ENCODE data around the gene CMYA5. TPM values are rescaled to one million over a fixed set of nuclear protein-coding genes. Genes with fewer than 3 reads are reported as not detected.
"Not testable (repeated sequence)": the region's sequence is repeated elsewhere in the genome, so short reads cannot be mapped to it uniquely, and the experiment has no call there.

Gene CMYA5
- total and polyA plus RNA-seq, 4 donors = 0.29 to 12.3 (median 0.72) TPM

GRCh38 chr5:79703381-79703645 lies 13.7 kb downstream of the CMYA5 start:
- Histone ChIP-seq H3K27me3 (ENCODE audit: control insufficient read depth in 3 of 3, insufficient read depth in 3 of 3, low read length in 2 of 3) (no peaks in the 10 kb centered on the region), H3K4me3 (no peak overlapping the region), H3K9ac (ENCODE audit: insufficient read depth in 1 of 2, low read length in 2 of 2) (no peak overlapping the region), H3K36me3 (ENCODE audit: control insufficient read depth in 4 of 4, insufficient read depth in 4 of 4, low read length in 4 of 4) (no peaks in the 10 kb centered on the region), H3K27ac (ENCODE audit: low read depth in 1 of 2, low read length in 1 of 2) (peak overlapping the region in 1 of 2 donors; percentile 83), H3K9me3 (ENCODE audit: control insufficient read depth in 4 of 4, insufficient read depth in 3 of 4, low read length in 3 of 4) (no peaks in the 10 kb centered on the region), H3K4me1 (ENCODE audit: control insufficient read depth in 5 of 5, insufficient read depth in 5 of 5, low read length in 5 of 5) (peaks cover 0 to 16% (median 0%) of the 10 kb centered on the region in 5 donors)
- ATAC-seq (ENCODE audit: insufficient read depth, low FRiP score) = no peak
- no peak for TF ChIP-seq CTCF (IDR thresholded peaks at IDR 0.05; ENCODE audit: control extremely low read depth, extremely low read depth)
- no peak for DNase-seq
- WGBS, 2 donors = 56 to 82% methylated on average over 1 of the region's 1 CpG

- Histone ChIP-seq H3K4me3 (no peak overlapping the region), H3K36me3 (ENCODE audit: control insufficient read depth in 4 of 4, insufficient read depth in 4 of 4, low read length in 4 of 4) (no peaks in the 10 kb centered on the region), H3K9me3 (ENCODE audit: control insufficient read depth in 4 of 4, insufficient read depth in 3 of 4, low read length in 3 of 4) (no peaks in the 10 kb centered on the region), H3K27me3 (ENCODE audit: control insufficient read depth in 3 of 3, insufficient read depth in 3 of 3, low read length in 2 of 3) (no peaks in the 10 kb centered on the region), H3K27ac (ENCODE audit: low read depth in 1 of 2, low read length in 1 of 2) (peak overlapping the region in 1 of 2 donors; percentile 83), H3K4me1 (ENCODE audit: control insufficient read depth in 5 of 5, insufficient read depth in 5 of 5, low read length in 5 of 5) (peaks cover 0 to 11% (median 0%) of the 10 kb centered on the region in 5 donors), H3K9ac (ENCODE audit: insufficient read depth in 1 of 2, low read length in 2 of 2) (no peak overlapping the region)
- DNase-seq = no peak
- no peak for ATAC-seq (ENCODE audit: insufficient read depth, low FRiP score)
- TF ChIP-seq CTCF (IDR thresholded peaks at IDR 0.05; ENCODE audit: control extremely low read depth, extremely low read depth) = no peak
Measured at GRCh38 chr5:79704553-79704952, 14.9 kb downstream of the CMYA5 start.

- peaks cover 0 to 11% (median 0%) of the 10 kb centered on the region in 5 donors for H3K4me1 ChIP-seq (ENCODE audit: control insufficient read depth in 5 of 5, insufficient read depth in 5 of 5, low read length in 5 of 5)
- WGBS, 2 donors = 78 to 89% methylated on average over 3 of the region's 3 CpGs
Measured at GRCh38 chr5:79705632-79706031, 16.0 kb downstream of the CMYA5 start.

GRCh38 chr5:79706317-79706716 lies 16.7 kb downstream of the CMYA5 start:
- not testable (repeated sequence) for H3K9ac ChIP-seq (ENCODE audit: insufficient read depth in 1 of 2, low read length in 2 of 2); H3K27ac ChIP-seq (ENCODE audit: low read depth in 1 of 2, low read length in 1 of 2); DNase-seq; H3K9me3 ChIP-seq (ENCODE audit: control insufficient read depth in 4 of 4, insufficient read depth in 3 of 4, low read length in 3 of 4); H3K4me3 ChIP-seq; H3K36me3 ChIP-seq (ENCODE audit: control insufficient read depth in 4 of 4, insufficient read depth in 4 of 4, low read length in 4 of 4); H3K27me3 ChIP-seq (ENCODE audit: control insufficient read depth in 3 of 3, insufficient read depth in 3 of 3, low read length in 2 of 3); ATAC-seq (ENCODE audit: insufficient read depth, low FRiP score)
- 83 to 89% methylated on average over 8 of the region's 8 CpGs for WGBS, 2 donors
- peaks cover 0 to 11% (median 0%) of the 10 kb centered on the region in 5 donors for H3K4me1 ChIP-seq (ENCODE audit: control insufficient read depth in 5 of 5, insufficient read depth in 5 of 5, low read length in 5 of 5)

More at GRCh38 chr5:79705632-79706031, 16.0 kb downstream of the CMYA5 start:
- no peak for TF ChIP-seq CTCF (IDR thresholded peaks at IDR 0.05; ENCODE audit: control extremely low read depth, extremely low read depth)
- Histone ChIP-seq H3K36me3 (ENCODE audit: control insufficient read depth in 4 of 4, insufficient read depth in 4 of 4, low read length in 4 of 4) (no peaks in the 10 kb centered on the region), H3K4me3 (no peak overlapping the region), H3K27ac (ENCODE audit: low read depth in 1 of 2, low read length in 1 of 2) (peak overlapping the region in 1 of 2 donors; percentile 17), H3K27me3 (ENCODE audit: control insufficient read depth in 3 of 3, insufficient read depth in 3 of 3, low read length in 2 of 3) (no peaks in the 10 kb centered on the region), H3K9ac (ENCODE audit: insufficient read depth in 1 of 2, low read length in 2 of 2) (no peak overlapping the region), H3K9me3 (ENCODE audit: control insufficient read depth in 4 of 4, insufficient read depth in 3 of 4, low read length in 3 of 4) (no peaks in the 10 kb centered on the region)
- ATAC-seq (ENCODE audit: insufficient read depth, low FRiP score) (no peak), DNase-seq (peak in 1 of 3 donors; percentile 30)

Data from lung (tissue), 12 donors.